ENCODE measurements around the gene PHLDB3.
"Not testable (repeated sequence)": the region's sequence is repeated elsewhere in the genome, so short reads cannot be mapped to it uniquely, and the experiment has no call there.

DNA sequence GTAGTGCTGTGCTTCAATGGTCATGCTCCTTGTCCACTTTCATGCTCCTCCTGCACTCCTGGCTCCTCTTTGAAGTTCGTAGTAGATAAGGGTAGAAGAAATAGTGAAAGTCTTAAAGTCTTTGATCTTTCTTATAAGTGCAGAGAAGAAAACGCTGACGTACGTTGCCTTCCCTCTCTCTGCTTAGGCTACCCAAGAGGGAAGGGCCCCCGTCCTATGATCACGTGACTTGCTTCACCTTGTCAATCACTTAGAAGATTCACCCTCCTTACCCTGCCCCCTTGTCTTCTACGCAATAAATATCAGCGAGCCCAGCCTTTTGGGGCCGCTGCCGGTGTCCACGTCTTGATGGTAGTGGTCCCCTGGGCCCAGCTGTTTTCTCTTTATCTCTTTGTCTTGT is 67.3 kb downstream of the PHLDB3 start:
- TF ChIP-seq, protein P1, sequence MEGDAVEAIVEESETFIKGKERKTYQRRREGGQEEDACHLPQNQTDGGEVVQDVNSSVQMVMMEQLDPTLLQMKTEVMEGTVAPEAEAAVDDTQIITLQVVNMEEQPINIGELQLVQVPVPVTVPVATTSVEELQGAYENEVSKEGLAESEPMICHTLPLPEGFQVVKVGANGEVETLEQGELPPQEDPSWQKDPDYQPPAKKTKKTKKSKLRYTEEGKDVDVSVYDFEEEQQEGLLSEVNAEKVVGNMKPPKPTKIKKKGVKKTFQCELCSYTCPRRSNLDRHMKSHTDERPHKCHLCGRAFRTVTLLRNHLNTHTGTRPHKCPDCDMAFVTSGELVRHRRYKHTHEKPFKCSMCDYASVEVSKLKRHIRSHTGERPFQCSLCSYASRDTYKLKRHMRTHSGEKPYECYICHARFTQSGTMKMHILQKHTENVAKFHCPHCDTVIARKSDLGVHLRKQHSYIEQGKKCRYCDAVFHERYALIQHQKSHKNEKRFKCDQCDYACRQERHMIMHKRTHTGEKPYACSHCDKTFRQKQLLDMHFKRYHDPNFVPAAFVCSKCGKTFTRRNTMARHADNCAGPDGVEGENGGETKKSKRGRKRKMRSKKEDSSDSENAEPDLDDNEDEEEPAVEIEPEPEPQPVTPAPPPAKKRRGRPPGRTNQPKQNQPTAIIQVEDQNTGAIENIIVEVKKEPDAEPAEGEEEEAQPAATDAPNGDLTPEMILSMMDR (IDR thresholded peaks at IDR 0.05 in 8 of 11, conservative IDR thresholded peaks at IDR 0.05 in 3 of 11), result not testable (repeated sequence)
- TF ChIP-seq POLR2A (IDR thresholded peaks at IDR 0.05), result not testable (repeated sequence)
